K562 (cell line): ENCODE results near the gene SLC12A4. TPM values are rescaled to one million over a fixed set of nuclear protein-coding genes. Genes with fewer than 3 reads are reported as not detected.

Source experiments
- ILK ChIP-seq: fragments of 450-650 bp; IDR thresholded peaks from 2 replicates; pipeline ENCODE4 v1.6.1; 2016; ENCODE audit warnings: missing genetic modification characterization, low read depth, mild to moderate bottlenecking, missing compliant biosample characterization, moderate library complexity, borderline replicate concordance
- SMARCA4 ChIP-seq: fragments of 450-650 bp; IDR thresholded peaks from 2 replicates; pipeline ENCODE4 v1.6.1; 2016
- THRB ChIP-seq: fragments of 450-650 bp; formaldehyde crosslinking; conservative IDR thresholded peaks from 2 replicates; pipeline ENCODE4 v1.4.0; 2022; ENCODE audit warnings: mild to moderate bottlenecking, missing genetic modification characterization
- polyA plus RNA-seq, 8 experiments: library from polyadenylated mRNA; depleted of rRNA in 4 of 8; stranded (reverse) in 5 of 8; unstranded in 3 of 8; fragments of >200 nt; fragmentation: Nextera tagmentation in 2 of 8; fragmentation: Illumina TruSeq in 1 of 8; extraction: Ambion mirVana in 2 of 8; extraction: Trizol in 1 of 8; gene quantifications; 2 replicates each; pipeline versions ENCODE4 v1.2.1 to v1.2.3, GENCODE V29; 2011 to 2014; ENCODE audit warnings: inconsistent platforms in 1 of 8, missing spikeins in 1 of 8
- total RNA-seq, 7 experiments: library from RNA; depleted of rRNA in 6 of 7; stranded (reverse); fragments of >200 nt in 6 of 7; fragmentation: Illumina TruSeq in 2 of 7; extraction: Trizol in 2 of 7; gene quantifications; 2 replicates each; pipeline versions ENCODE4 v1.2.1 to v1.2.3, GENCODE V29; 2011 to 2021; ENCODE audit warnings: low replicate concordance in 1 of 7
- TF ChIP-seq, protein P1 (sequence below): fragments of 450-650 bp; IDR thresholded peaks from 2 replicates; pipeline ENCODE4 v1.6.1; 2016; ENCODE audit warnings: mild to moderate bottlenecking, moderate library complexity

The SLC12A4 gene
- total and polyA plus RNA-seq, 9 of the 15 experiments (the other 6 are each of a cell fraction or from before 2014, with no cell fraction given): 0.75 to 43.5 (median 15.0) TPM

- TF ChIP-seq, protein P1, sequence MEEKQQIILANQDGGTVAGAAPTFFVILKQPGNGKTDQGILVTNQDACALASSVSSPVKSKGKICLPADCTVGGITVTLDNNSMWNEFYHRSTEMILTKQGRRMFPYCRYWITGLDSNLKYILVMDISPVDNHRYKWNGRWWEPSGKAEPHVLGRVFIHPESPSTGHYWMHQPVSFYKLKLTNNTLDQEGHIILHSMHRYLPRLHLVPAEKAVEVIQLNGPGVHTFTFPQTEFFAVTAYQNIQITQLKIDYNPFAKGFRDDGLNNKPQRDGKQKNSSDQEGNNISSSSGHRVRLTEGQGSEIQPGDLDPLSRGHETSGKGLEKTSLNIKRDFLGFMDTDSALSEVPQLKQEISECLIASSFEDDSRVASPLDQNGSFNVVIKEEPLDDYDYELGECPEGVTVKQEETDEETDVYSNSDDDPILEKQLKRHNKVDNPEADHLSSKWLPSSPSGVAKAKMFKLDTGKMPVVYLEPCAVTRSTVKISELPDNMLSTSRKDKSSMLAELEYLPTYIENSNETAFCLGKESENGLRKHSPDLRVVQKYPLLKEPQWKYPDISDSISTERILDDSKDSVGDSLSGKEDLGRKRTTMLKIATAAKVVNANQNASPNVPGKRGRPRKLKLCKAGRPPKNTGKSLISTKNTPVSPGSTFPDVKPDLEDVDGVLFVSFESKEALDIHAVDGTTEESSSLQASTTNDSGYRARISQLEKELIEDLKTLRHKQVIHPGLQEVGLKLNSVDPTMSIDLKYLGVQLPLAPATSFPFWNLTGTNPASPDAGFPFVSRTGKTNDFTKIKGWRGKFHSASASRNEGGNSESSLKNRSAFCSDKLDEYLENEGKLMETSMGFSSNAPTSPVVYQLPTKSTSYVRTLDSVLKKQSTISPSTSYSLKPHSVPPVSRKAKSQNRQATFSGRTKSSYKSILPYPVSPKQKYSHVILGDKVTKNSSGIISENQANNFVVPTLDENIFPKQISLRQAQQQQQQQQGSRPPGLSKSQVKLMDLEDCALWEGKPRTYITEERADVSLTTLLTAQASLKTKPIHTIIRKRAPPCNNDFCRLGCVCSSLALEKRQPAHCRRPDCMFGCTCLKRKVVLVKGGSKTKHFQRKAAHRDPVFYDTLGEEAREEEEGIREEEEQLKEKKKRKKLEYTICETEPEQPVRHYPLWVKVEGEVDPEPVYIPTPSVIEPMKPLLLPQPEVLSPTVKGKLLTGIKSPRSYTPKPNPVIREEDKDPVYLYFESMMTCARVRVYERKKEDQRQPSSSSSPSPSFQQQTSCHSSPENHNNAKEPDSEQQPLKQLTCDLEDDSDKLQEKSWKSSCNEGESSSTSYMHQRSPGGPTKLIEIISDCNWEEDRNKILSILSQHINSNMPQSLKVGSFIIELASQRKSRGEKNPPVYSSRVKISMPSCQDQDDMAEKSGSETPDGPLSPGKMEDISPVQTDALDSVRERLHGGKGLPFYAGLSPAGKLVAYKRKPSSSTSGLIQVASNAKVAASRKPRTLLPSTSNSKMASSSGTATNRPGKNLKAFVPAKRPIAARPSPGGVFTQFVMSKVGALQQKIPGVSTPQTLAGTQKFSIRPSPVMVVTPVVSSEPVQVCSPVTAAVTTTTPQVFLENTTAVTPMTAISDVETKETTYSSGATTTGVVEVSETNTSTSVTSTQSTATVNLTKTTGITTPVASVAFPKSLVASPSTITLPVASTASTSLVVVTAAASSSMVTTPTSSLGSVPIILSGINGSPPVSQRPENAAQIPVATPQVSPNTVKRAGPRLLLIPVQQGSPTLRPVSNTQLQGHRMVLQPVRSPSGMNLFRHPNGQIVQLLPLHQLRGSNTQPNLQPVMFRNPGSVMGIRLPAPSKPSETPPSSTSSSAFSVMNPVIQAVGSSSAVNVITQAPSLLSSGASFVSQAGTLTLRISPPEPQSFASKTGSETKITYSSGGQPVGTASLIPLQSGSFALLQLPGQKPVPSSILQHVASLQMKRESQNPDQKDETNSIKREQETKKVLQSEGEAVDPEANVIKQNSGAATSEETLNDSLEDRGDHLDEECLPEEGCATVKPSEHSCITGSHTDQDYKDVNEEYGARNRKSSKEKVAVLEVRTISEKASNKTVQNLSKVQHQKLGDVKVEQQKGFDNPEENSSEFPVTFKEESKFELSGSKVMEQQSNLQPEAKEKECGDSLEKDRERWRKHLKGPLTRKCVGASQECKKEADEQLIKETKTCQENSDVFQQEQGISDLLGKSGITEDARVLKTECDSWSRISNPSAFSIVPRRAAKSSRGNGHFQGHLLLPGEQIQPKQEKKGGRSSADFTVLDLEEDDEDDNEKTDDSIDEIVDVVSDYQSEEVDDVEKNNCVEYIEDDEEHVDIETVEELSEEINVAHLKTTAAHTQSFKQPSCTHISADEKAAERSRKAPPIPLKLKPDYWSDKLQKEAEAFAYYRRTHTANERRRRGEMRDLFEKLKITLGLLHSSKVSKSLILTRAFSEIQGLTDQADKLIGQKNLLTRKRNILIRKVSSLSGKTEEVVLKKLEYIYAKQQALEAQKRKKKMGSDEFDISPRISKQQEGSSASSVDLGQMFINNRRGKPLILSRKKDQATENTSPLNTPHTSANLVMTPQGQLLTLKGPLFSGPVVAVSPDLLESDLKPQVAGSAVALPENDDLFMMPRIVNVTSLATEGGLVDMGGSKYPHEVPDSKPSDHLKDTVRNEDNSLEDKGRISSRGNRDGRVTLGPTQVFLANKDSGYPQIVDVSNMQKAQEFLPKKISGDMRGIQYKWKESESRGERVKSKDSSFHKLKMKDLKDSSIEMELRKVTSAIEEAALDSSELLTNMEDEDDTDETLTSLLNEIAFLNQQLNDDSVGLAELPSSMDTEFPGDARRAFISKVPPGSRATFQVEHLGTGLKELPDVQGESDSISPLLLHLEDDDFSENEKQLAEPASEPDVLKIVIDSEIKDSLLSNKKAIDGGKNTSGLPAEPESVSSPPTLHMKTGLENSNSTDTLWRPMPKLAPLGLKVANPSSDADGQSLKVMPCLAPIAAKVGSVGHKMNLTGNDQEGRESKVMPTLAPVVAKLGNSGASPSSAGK: no peak
- TF ChIP-seq ILK (no peak), SMARCA4 (no peak), THRB (CRISPR knock-in tag) (no peak)
These were observed 2.5 kb downstream of the SLC12A4 start (continued) for GRCh38 chr16:67965668-67966548.
